T-helper 17 cell (primary cell): Measurements from ENCODE around the gene C6orf132. TPM values are rescaled to one million over a fixed set of nuclear protein-coding genes. Genes with fewer than 3 reads are reported as not detected.

Source experiments
- ATAC-seq: fragments of 150-1000 bp; cut with Tn5 transposase; 2 replicates; pipeline ENCODE4 v1.10.0; 2021; ENCODE audit warnings: mild to moderate bottlenecking, moderate library complexity
- DNase-seq, 3 donors: peaks; one replicate each; pipeline versions ENCODE4 v3.0.0 to v3.0.0-alpha.2; 2020 to 2021
- H3K9me3 ChIP-seq: one replicate; pipeline ENCODE4 v1.7.0; 2013; ENCODE audit warnings: low read length, mild to moderate bottlenecking; ENCODE audit not compliant: control insufficient read depth, poor library complexity, severe bottlenecking
- H3K27ac Mint-ChIP-seq: one replicate; pipeline ENCODE4 v1.8.0; 2022; ENCODE audit warnings: mild to moderate bottlenecking, moderate library complexity, mixed read lengths
- H3K27me3 Mint-ChIP-seq: one replicate; pipeline ENCODE4 v1.8.0; 2022; ENCODE audit warnings: mixed read lengths
- H3K36me3 Mint-ChIP-seq: one replicate; pipeline ENCODE4 v1.8.0; 2022; ENCODE audit warnings: low read depth, mixed read lengths
- H3K4me1 Mint-ChIP-seq: one replicate; pipeline ENCODE4 v1.8.0; 2022; ENCODE audit warnings: mild to moderate bottlenecking, mixed read lengths
- H3K4me3 Mint-ChIP-seq: one replicate; pipeline ENCODE4 v1.8.0; 2022; ENCODE audit warnings: mild to moderate bottlenecking, moderate library complexity, mixed read lengths
- total RNA-seq, 4 donors: library from RNA in 2 of 4; stranded (reverse) in 2 of 4; gene quantifications; one replicate each; pipeline ENCODE4 v1.2.3 and lab custom pipeline; 2022 to 2026

C6orf132 gene
- total RNA-seq, 2 donors from 2014 or later = not detected

DNA sequence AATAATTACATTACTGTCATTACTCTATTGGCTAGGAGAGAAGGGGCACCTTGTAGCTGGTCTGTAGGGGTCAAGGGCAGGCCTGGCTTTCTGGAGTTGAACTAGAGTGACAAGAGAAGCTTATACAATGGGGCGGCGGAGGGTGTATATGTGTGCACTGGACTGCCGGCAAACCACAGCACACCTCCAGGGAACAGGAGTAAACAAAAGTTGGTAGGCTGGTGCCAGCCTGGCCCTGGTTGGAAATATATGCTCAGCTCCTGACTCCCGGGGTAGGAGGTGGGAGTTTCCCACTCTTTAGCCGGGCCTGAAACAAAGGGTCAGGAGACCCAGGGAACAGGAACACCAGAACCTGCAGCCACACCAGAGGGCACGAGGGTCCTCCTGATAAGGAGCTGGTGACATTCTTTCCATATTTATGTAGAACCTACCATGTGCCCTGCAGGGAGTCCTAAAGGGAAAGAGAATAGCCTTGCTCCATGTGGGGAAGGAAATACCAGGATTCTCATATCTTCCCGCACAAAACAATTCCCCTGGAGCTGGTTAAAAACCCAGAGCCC is 5.1 kb downstream of the C6orf132 start:
- Mint-ChIP-seq H3K4me1 (peaks cover 4% of the 10 kb centered on the region), H3K27ac (no peak overlapping the region), H3K36me3 (no peaks in the 10 kb centered on the region), H3K27me3 (peaks cover 31% of the 10 kb centered on the region), H3K4me3 (no peak overlapping the region)
- ATAC-seq = no peak
- DNase-seq = no peak
- H3K9me3 ChIP-seq = no peaks in the 10 kb centered on the region

DNA sequence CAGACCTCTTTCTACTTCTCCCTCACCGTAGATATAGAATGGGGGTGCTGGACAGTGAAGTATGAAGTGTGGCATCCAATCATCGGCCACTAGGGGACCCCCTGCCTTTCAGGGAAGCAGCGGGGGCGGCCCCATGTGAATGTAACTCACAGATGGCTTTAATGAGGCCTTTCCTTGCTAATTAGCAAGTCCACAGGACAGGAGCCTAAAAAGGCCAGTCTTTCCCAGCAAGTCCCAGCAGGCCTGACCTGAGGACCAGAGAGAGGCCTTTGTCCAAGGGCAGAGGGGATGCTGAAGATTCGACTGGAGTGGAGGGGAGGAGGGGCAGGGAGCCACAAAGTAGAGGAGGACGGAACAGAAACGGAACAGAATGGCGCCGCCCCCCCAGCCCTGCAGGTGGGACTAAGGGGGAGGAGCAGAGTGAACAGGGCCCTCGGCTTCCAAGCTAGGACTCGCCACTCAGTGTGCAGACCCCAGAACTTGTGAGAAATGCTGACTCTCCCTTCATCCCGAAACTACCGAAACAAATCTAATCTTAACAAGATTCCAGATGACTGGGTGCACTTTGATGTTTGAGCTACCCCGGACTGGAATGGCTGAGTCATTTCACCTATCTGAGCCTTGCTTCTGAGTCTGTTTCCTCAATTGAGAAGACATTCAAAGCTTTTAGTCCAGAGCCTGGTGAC is 5.8 kb downstream of the C6orf132 start:
- no peak for DNase-seq
- no peak overlapping the region for H3K27ac Mint-ChIP-seq
- no peak overlapping the region for H3K4me3 Mint-ChIP-seq

DNA sequence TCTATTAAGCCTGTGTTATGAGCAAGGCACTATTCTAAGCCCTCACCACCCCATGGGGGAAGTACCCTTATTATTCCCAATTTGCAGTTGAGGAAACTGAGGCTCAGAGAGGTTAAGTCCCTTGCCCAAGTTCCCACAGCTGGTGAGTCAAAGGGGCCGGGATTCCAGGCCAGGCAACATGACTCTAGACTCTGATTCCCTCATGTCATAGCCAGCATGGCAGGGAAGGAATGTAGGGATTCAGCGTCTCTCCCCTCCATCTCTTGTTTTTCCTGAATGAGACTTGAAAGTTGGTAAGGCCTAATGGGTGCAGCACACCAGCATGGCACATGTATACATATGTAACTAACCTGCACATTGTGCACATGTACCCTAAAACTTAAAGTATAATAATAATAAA is 6.7 kb downstream of the C6orf132 start:
- H3K27me3 Mint-ChIP-seq = peaks cover 27% of the 10 kb centered on the region
- ATAC-seq (no peak), DNase-seq (no peak)
- H3K36me3 Mint-ChIP-seq = no peaks in the 10 kb centered on the region
- H3K4me1 Mint-ChIP-seq = peaks cover 4% of the 10 kb centered on the region
- no peak overlapping the region for H3K27ac Mint-ChIP-seq
- H3K4me3 Mint-ChIP-seq = no peak overlapping the region
- H3K9me3 ChIP-seq = no peaks in the 10 kb centered on the region

More for the DNA sequence above, 5.8 kb downstream of the C6orf132 start:
- peaks cover 4% of the 10 kb centered on the region for H3K4me1 Mint-ChIP-seq
- H3K27me3 Mint-ChIP-seq = peaks cover 33% of the 10 kb centered on the region
- H3K9me3 ChIP-seq = no peaks in the 10 kb centered on the region
- no peak for ATAC-seq
- H3K36me3 Mint-ChIP-seq = no peaks in the 10 kb centered on the region

DNA sequence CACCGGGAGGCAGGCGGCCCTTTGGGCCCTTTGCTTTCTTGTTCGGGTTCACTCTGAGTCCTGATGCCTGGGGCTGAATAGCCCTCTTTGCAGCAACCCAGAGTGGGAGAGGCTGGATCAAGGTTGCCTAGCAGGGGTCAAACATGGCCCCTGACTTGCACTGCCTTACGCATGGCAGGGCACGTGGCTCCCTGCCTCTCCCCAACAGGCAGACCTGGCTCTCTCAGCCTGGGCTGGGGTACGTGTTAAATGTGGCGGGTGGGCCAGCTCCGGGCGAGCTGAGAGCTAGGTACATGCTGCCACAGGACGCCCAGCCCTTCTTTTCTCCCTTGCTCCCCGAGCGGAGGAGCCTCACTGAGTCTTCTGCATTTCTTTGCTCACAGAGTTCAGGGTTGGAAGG is 7.3 kb downstream of the C6orf132 start:
- no peaks in the 10 kb centered on the region for H3K9me3 ChIP-seq
- ATAC-seq (no peak), DNase-seq (no peak)
- Mint-ChIP-seq H3K27me3 (peaks cover 24% of the 10 kb centered on the region), H3K27ac (no peak overlapping the region), H3K4me1 (peaks cover 4% of the 10 kb centered on the region), H3K4me3 (no peak overlapping the region), H3K36me3 (no peaks in the 10 kb centered on the region)

DNA sequence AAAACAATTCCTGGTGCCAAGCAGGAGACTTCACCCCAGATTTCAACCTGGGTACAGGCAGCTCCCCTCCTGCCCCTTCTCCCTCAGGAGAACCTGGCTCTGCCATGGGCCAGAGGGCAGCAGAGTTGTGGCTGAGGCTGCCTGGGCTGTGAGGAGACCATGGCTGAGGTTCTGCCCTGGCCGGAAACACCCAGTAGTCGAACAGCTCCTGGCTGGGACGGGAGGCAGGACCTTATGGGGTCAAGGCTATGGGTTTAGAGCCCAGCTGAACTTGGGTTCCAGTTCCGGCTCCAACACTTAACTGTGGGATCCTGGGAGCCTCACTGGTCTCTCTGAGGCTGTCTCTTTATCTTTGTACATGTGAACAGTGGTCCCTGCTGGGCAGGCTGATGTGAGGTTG is 8.5 kb downstream of the C6orf132 start:
- Mint-ChIP-seq H3K27me3 (peaks cover 22% of the 10 kb centered on the region), H3K4me3 (no peak overlapping the region), H3K27ac (no peak overlapping the region), H3K4me1 (peaks cover 4% of the 10 kb centered on the region), H3K36me3 (no peaks in the 10 kb centered on the region)
- H3K9me3 ChIP-seq = no peaks in the 10 kb centered on the region
- DNase-seq = no peak
- ATAC-seq = no peak

DNA sequence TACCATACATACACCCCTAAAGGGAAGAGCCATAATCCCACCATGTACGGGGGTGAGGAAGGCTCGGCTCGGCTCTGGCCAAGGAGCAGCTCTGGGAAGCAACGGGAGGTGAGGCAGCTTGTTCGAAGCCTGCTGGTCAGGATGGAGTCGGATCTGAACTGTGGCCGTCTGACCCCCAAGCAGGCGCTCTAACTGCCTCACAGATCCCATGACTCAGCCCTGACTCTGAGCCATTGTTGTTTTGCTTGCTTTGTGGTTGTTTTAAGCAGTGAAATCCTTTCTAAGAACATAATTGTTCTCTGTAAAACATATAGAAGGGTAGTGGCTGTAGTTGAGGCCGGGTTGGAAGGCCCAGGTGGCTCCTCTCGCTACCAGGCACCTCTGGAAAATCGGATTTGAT is 10.9 kb downstream of the C6orf132 start:
- no peak for ATAC-seq
- H3K9me3 ChIP-seq = no peaks in the 10 kb centered on the region
- Mint-ChIP-seq H3K4me1 (peaks cover 2% of the 10 kb centered on the region), H3K27me3 (peaks cover 19% of the 10 kb centered on the region), H3K36me3 (no peaks in the 10 kb centered on the region), H3K27ac (no peak overlapping the region), H3K4me3 (no peak overlapping the region)
- DNase-seq = no peak

DNA sequence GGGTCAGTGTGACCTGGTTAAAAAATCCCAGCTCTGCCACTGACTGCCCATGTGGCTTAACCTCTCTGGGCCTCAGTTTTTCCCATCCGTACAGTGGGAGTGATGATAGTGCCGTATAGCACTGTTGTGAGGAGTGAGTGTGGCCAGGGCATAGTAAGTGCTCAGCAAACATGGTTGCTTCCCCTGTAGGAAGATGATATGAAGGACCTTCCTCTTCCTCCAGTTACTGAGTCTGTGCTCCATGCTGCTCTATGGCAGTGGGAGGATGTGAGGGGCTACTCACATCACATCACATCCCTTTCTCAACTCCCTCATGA is 13.1 kb downstream of the C6orf132 start:
- Mint-ChIP-seq H3K4me3 (no peak overlapping the region), H3K27ac (no peak overlapping the region), H3K4me1 (no peaks in the 10 kb centered on the region), H3K36me3 (no peaks in the 10 kb centered on the region), H3K27me3 (peaks cover 16% of the 10 kb centered on the region)
- no peak for DNase-seq
- H3K9me3 ChIP-seq = no peaks in the 10 kb centered on the region
- no peak for ATAC-seq

DNA sequence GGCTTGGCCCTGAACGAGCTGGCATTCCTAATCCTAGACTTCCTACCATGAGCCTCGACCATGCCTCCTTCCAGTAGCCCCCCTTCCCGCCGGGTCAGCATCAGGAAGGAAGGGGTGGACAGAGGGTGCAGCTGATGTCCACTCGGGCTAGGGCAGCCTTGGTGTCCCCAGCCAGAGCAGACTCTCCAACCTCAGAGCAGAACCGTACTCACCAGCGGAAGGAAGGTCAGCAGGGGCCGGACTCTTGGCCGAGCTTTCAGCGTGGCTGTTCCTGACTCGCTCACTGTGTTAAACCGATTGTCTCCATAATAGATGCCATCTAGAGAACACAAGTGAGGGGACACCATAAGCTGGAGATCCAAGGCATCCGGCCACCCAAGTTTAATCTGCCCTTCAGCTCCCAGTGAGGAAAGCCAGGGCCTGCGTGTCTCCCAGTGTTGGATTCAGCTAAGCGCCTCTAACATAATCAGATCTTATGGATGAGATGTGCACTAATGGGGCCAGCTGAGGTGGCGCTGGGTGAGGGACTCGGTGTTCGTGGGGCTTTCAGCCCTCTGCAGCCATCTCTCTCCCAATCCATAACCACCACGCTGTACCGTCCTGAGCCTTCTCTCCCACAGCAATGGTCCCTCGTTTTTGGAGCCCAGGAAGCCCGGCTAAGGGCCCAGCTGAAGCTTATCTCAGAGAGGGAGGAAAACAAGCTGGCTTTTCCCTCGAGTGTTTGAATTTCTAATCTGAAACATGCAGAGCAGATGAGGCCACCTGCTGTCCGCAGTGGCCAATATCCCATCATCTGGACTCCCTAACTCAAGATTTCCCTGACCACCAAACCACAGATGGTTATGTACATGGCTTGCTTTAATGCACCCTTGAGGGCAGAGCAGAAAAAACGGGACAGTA is 13.7 kb downstream of the C6orf132 start:
- Mint-ChIP-seq H3K36me3 (no peaks in the 10 kb centered on the region), H3K27ac (no peak overlapping the region)

DNA sequence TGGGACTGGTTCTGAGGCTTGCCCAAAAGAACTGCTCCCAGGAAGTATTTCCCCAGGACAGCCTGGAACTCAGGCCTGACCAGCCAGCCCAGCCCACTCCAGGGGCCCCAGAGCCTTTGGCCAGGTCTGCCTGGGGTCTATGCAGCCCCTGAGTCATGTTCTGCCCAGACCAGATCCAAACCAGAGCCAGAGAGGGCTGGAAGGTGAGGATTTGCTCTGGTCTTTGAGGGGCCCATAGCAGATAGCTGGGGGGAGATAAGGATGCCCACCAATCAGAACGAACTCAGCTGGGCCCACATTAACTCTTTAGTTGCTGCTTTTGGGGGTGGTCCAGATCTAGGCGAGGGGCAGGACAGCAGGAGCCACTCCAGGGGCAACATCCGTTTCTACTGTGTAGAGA is 16.8 kb downstream of the C6orf132 start:
- H3K9me3 ChIP-seq = no peaks in the 10 kb centered on the region
- Mint-ChIP-seq H3K4me1 (no peaks in the 10 kb centered on the region), H3K27me3 (peaks cover 5% of the 10 kb centered on the region), H3K27ac (no peak overlapping the region), H3K36me3 (no peaks in the 10 kb centered on the region), H3K4me3 (no peak overlapping the region)
- DNase-seq (no peak), ATAC-seq (no peak)

More for the DNA sequence above, 13.7 kb downstream of the C6orf132 start:
- DNase-seq (no peak), ATAC-seq (no peak)
- H3K4me1 Mint-ChIP-seq = no peaks in the 10 kb centered on the region
- peaks cover 11% of the 10 kb centered on the region for H3K27me3 Mint-ChIP-seq
- H3K4me3 Mint-ChIP-seq = no peak overlapping the region
- no peaks in the 10 kb centered on the region for H3K9me3 ChIP-seq

DNA sequence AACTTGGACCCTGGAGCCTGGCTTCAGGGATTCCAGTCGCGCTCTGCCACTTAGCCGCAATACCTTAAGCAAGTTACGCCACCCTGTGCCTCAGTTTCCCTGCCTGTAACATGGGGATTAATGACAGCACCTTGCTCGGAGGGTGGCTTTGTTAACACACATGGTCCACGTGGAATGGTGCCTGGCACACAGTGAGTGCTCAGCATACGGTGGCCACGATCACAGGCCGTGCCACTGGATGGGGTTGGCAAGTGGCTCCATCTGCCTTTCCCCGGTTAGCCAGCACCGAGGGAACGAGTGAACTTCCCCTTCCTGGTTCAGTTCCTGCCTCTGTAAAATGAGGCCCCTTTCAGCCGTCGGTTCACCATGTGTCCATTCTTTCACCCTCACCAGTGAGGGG is 17.2 kb downstream of the C6orf132 start:
- no peaks in the 10 kb centered on the region for H3K4me1 Mint-ChIP-seq
- ATAC-seq (no peak), DNase-seq (no peak)
- H3K9me3 ChIP-seq = no peaks in the 10 kb centered on the region
- no peaks in the 10 kb centered on the region for H3K36me3 Mint-ChIP-seq
- peaks cover 3% of the 10 kb centered on the region for H3K27me3 Mint-ChIP-seq
- no peak overlapping the region for H3K4me3 Mint-ChIP-seq
- H3K27ac Mint-ChIP-seq = no peak overlapping the region

DNA sequence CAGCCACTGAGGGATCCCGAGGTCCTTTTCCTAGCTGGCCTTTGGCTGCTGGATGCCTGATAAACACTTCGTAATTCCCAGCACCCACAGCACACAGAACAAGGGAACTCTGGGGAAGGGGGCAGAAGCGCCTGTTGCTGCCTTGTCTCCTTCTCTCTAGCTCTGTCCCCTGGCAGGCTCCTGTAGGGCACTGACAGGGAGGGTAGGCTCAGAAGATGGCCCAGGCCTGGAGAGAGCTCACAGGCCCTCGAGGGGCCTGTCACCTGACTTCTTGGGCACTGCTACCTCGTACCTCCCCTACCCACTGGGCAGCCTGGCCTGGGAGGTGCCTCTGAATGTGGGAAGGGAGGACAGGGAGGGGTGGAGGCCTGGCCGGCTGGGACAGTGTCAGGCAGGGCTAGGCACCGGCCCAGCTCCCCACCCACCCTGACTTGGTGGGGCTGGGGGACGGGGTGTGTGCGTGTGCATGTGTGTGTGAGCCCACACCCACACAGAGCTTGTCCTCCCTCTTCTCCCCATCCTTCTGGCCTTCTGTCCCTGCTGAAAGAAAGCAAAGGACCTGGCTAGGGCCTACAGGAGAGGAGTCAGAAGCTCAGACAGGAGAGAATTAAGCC is 18.1 kb downstream of the C6orf132 start:
- H3K27ac Mint-ChIP-seq = no peak overlapping the region
- H3K27me3 Mint-ChIP-seq = no peaks in the 10 kb centered on the region
- H3K4me1 Mint-ChIP-seq = no peaks in the 10 kb centered on the region
- no peak overlapping the region for H3K4me3 Mint-ChIP-seq
- no peaks in the 10 kb centered on the region for H3K36me3 Mint-ChIP-seq
- no peak for ATAC-seq
- no peak for DNase-seq
- no peaks in the 10 kb centered on the region for H3K9me3 ChIP-seq

DNA sequence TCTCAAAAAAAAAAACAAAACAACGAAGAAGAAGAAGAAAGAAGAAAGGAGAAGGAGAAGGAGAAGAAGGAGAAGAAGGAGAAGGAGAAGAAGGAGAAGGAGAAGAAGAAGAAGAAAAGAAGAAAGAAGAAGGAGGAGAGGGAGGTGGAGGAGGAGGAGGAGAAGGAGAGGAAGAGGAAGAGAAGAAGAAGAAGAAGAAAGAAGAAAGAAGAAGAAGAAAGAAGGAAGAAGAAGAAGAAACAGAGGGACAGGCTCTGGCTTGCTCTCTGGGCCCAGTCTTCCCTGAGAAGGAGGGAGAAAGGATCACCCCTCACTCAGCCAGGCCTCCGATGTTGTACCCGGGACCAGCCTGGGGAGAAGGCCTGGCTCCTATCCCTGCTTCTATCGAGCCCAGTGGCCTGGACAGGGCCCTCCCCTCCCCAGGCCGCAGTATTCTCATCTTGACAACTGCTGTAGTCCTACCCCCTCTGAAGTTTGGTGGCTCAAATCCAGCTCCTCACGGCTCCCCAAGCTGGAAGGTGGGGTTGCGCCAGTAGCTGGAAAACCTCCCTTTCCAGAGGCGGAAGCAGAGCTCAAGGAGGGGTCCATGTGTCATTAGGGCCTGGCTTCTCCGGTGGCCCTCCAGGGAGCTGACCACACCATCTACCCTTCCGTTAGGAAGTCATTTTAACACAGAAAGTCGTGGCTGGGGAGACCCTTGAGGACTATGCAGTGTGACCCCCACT is 18.9 kb downstream of the C6orf132 start:
- Mint-ChIP-seq H3K4me3 (no peak overlapping the region), H3K4me1 (no peaks in the 10 kb centered on the region), H3K27me3 (no peaks in the 10 kb centered on the region), H3K27ac (no peak overlapping the region), H3K36me3 (no peaks in the 10 kb centered on the region)
- H3K9me3 ChIP-seq = no peaks in the 10 kb centered on the region
- ATAC-seq (no peak), DNase-seq (no peak)
